AG09309 (cell line): Measurements from ENCODE around the gene CROCC2.

Experiments
- DNase-seq: peaks from one replicate; pipeline ENCODE4 v3.0.0-alpha.2; 2010; ENCODE audit warnings: low read depth
- H3K4me3 ChIP-seq: 2 replicates; pipeline ENCODE4 v1.5.1; 2011; ENCODE audit warnings: mild to moderate bottlenecking, low read depth, low read length, moderate library complexity; ENCODE audit not compliant: control insufficient read depth
- CTCF ChIP-seq: IDR thresholded peaks from 2 replicates; pipeline ENCODE4 v1.5.1; 2011; ENCODE audit warnings: mild to moderate bottlenecking, low read depth, low read length, inconsistent platforms; ENCODE audit not compliant: insufficient read depth, control insufficient read depth; ENCODE audit errors: missing control alignments

CROCC2 gene

GRCh38 chr2:240914645-240915525 is 8.7 kb downstream of the CROCC2 start:
- H3K4me3 ChIP-seq, result no peak overlapping the region
- no peak for DNase-seq
- TF ChIP-seq CTCF, result no peak

- no peak overlapping the region for H3K4me3 ChIP-seq
- TF ChIP-seq CTCF, result no peak
- DNase-seq, result no peak
Measured at GRCh38 chr2:240915526-240916341, 9.6 kb downstream of the CROCC2 start.

- TF ChIP-seq CTCF, result no peak
- peak; percentile 71 for DNase-seq
- H3K4me3 ChIP-seq, result no peak overlapping the region
Measured at GRCh38 chr2:240916571-240917008, 10.5 kb downstream of the CROCC2 start.

GRCh38 chr2:240917009-240917683 is 11.0 kb downstream of the CROCC2 start:
- TF ChIP-seq CTCF, result no peak
- no peak overlapping the region for H3K4me3 ChIP-seq
- no peak for DNase-seq

GRCh38 chr2:240917684-240918257 is 11.6 kb downstream of the CROCC2 start:
- TF ChIP-seq CTCF, result no peak
- H3K4me3 ChIP-seq, result no peak overlapping the region

More at GRCh38 chr2:240917684-240918257, 11.6 kb downstream of the CROCC2 start:
- no peak for DNase-seq
